AG09309 (cell line): ENCODE measurements around the gene THBS4.

ENCODE experiments used
- DNase-seq: peaks from one replicate; pipeline ENCODE4 v3.0.0-alpha.2; 2010; ENCODE audit warnings: low read depth
- H3K4me3 ChIP-seq: 2 replicates; pipeline ENCODE4 v1.5.1; 2011; ENCODE audit warnings: mild to moderate bottlenecking, low read depth, low read length, moderate library complexity; ENCODE audit not compliant: control insufficient read depth
- TF ChIP-seq, protein P1 (sequence below): IDR thresholded peaks from 2 replicates; pipeline ENCODE4 v1.5.1; 2011; ENCODE audit warnings: mild to moderate bottlenecking, low read depth, low read length, inconsistent platforms; ENCODE audit not compliant: insufficient read depth, control insufficient read depth; ENCODE audit errors: missing control alignments

THBS4 gene

DNA sequence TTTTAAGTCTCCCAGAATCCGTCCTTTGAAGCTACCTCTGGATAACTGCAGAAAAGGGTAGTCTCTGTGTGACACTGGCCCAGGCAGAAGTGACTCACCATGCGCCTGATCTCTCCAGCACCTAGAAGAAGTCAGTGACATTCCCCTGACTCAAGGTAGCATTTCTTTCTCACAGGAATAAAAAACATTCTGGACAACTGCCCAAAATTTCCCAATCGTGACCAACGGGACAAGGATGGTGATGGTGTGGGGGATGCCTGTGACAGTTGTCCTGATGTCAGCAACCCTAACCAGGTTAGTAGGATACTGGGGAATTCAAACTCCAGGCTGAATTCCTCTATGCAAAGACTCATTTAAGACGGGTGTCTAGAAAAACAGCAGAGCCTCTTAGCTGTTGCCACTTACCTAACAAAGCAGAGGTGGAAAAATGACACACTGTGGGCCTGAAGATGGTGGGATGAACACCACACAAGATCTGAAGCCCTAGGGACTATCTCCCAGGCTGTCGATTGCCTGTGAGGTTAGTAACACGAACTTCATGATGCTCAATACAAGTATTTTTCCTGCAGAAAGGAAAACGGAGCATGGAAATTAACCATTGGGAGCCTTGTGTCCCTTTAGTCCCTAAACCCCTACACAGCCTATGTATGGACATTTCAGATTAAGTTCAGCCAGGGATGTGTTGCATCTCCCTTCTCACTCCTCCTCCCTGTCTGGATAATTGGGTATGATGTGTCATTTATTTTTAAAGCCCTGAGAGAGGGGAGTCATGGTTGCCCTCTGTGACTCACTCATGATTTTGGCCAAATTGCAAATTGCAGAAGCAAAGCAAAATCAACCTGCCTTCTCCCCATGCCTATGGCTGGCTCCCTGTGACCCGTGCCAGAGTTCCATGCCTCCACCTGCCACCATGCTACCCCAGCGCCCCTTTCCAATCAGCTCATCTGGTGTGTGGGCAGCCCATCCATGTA is 37.2 kb downstream of the THBS4 start:
- no peak for DNase-seq
- TF ChIP-seq, protein P1, sequence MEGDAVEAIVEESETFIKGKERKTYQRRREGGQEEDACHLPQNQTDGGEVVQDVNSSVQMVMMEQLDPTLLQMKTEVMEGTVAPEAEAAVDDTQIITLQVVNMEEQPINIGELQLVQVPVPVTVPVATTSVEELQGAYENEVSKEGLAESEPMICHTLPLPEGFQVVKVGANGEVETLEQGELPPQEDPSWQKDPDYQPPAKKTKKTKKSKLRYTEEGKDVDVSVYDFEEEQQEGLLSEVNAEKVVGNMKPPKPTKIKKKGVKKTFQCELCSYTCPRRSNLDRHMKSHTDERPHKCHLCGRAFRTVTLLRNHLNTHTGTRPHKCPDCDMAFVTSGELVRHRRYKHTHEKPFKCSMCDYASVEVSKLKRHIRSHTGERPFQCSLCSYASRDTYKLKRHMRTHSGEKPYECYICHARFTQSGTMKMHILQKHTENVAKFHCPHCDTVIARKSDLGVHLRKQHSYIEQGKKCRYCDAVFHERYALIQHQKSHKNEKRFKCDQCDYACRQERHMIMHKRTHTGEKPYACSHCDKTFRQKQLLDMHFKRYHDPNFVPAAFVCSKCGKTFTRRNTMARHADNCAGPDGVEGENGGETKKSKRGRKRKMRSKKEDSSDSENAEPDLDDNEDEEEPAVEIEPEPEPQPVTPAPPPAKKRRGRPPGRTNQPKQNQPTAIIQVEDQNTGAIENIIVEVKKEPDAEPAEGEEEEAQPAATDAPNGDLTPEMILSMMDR: no peak
- no peak overlapping the region for H3K4me3 ChIP-seq

DNA sequence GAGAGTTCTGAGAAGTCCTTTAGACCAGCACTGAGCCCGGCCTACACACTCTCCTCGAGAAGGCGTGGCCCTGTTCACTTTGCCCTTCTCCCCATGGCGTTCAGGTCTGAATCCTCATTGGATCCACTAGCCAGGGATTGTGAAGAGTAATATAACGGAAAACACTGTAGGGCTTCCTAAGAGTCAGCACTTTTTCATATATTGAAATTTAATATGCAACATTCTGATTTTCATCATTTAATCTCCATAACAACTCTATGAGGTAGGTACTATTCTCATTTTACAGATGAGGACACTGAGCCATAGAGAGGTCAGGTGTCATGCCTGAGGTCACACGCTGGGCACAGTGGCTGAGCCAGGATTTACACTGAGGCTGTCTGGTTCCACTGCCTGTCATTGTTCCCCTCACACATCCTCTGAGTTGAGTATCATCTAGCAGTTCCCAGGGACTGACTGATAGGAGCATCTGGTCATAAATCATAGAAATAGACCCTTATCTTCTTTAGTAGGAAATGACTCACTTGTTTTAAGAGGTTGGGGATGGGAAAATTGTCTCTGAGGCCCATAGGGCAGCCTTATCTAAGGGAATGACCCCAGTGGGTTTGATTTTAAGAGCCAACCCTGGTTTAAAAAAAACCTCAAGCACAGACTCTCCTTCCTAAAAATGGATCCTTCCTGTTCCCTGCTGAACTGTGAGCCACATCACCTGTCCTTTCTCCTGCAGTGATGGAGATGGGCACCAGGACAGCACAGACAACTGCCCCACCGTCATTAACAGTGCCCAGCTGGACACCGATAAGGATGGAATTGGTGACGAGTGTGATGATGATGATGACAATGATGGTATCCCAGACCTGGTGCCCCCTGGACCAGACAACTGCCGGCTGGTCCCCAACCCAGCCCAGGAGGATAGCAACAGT is 41.2 kb downstream of the THBS4 start:
- no peak for DNase-seq
- no peak overlapping the region for H3K4me3 ChIP-seq
- TF ChIP-seq, protein P1: no peak

DNA sequence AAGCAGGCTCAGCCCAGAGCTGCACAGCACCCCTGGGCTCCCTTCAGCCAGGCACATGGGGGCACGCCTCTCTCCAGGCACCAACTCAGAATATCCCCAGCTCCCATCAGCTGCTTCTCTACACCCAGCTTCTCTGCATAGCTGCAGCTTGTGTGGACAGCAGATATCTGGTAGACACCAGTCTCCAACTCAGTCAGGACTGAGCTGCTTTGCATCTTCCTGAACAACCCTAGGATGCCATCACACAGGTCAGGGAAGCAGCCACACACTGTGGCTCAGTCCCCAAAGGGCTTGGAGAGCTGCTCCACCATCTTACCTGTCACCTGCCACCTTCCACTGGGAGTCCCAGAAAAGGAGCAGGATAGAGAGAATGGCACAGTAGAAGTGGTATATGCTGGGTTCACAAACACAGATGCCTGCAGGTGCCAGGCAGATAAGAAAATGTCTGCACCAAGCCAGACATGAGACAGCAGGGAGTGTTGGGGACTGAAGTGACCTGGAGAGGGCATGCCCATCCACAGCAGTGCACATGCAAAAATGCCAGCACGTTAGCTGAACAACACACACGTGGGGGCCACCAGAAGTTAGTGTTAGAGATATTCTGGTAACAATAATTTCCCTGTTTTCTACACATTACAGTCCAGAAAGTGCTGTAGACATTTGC is 42.0 kb downstream of the THBS4 start:
- H3K4me3 ChIP-seq: no peak overlapping the region
- TF ChIP-seq, protein P1: no peak
- DNase-seq: no peak

DNA sequence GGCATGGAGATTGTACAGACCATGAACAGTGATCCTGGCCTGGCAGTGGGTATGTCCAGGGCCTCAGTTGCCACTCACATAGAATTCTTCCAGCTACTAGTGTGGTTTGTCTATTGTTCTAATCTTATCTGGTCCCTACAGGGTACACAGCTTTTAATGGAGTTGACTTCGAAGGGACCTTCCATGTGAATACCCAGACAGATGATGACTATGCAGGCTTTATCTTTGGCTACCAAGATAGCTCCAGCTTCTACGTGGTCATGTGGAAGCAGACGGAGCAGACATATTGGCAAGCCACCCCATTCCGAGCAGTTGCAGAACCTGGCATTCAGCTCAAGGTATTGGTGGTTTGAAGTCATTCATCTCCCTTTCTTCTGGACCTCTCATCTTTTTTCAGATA is 43.8 kb downstream of the THBS4 start:
- H3K4me3 ChIP-seq: no peak overlapping the region
- TF ChIP-seq, protein P1: no peak
- no peak for DNase-seq

DNA sequence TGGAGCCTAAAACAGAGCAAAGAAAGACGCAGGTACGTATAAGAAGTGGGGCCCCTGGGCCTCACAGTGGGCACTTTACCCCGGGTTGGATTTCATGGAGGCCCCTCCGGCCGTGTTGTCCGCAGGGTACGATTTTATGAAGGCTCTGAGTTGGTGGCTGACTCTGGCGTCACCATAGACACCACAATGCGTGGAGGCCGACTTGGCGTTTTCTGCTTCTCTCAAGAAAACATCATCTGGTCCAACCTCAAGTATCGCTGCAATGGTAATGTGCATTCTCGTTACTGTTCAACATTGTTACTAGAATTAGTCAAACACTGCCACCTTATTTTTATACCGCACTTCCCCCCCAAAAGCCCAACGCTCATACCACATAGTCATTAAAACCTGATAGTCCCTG is 47.1 kb downstream of the THBS4 start:
- no peak overlapping the region for H3K4me3 ChIP-seq
- DNase-seq: no peak
- TF ChIP-seq, protein P1: no peak

DNA sequence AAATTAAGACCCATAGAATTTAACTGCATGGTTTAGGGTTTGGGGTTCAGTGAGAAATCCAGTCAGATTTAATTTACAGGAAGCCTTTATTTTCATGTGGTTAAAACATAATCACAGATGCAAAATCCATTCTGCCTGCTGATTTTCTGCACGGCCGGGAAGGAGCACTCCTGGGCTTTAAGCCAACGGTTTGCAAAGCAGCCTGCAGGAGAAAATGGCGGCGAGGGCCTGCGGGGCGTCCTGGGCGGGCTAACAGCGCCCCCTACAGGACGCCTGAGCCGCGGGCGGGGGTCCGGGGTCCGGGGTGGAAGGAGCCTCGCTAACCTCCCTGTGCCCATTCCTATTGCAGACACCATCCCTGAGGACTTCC is 47.6 kb downstream of the THBS4 start:
- H3K4me3 ChIP-seq: peak overlapping the region; percentile 42
- peak; percentile 38 for DNase-seq
- TF ChIP-seq, protein P1: peak; percentile 93
